NCI-H146 treated with DMSO at 0.1 percent for 48 hours (cell line): ENCODE measurements around the gene AMDHD2.
A peak's percentile ranks its signal among the peaks of the same experiment; 100 is the strongest.

Source experiments
- DNase-seq: peaks from one replicate; lab custom pipeline; 2025; ENCODE audit not compliant: unreplicated experiment; lab: John Stamatoyannopoulos, UW

The AMDHD2 gene

GRCh38 chr16:2498531-2499253 lies 21.5 kb upstream of the AMDHD2 start:
- DNase-seq = no peak

- no peak for DNase-seq
These were observed 20.7 kb upstream of the AMDHD2 start for GRCh38 chr16:2499454-2499853.

GRCh38 chr16:2499890-2500429 lies 20.2 kb upstream of the AMDHD2 start:
- no peak for DNase-seq

GRCh38 chr16:2500430-2500917 lies 19.7 kb upstream of the AMDHD2 start:
- no peak for DNase-seq

- peak; percentile 48 for DNase-seq
These were observed 19.0 kb upstream of the AMDHD2 start for GRCh38 chr16:2500918-2501750.

DNA sequence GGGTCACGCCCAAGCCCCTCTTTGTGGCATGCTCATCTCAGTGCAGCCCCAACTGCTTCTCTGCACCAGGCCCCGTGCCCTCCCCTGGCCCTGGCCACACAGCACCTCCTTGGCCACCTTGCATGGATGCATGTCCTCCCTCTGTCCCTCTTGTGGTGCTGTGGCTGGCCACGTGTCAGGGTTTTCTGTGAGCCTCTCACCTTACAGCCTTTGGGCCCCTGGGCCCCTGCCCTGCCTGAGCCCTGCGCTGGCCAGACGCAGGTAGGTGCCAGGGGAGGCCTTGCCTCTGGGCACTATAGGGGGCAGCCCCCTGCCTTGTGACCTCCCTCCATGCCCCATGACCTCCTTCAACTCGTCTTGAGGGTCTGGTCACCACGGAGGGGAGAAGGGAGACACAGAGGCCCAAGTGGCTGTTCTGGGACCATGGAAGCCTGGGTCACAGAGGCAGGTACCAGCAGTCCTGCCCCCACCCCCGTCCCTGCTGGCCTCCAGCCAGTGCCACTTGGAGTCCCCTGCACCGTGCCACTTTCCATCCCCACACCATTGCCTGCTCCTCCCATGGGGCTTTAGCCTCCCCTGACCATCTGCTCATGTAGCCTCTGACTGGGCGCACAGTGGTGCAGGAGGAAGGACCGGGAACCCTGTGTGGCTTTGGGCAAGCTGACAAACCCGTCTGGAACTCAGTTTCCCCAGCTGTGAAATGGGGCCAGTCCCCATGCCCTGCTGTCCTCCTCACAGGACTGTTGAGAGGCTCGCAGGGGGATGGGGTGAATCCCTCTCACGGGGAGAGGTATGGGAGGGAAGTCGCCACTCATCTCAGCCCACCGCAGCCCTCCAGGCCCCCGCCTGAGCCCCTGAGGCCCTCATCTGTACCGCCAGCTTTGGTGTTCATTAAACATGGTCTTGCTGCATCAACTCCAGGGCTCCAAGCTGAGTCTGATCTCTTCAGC lies 17.9 kb upstream of the AMDHD2 start:
- DNase-seq = no peak

DNA sequence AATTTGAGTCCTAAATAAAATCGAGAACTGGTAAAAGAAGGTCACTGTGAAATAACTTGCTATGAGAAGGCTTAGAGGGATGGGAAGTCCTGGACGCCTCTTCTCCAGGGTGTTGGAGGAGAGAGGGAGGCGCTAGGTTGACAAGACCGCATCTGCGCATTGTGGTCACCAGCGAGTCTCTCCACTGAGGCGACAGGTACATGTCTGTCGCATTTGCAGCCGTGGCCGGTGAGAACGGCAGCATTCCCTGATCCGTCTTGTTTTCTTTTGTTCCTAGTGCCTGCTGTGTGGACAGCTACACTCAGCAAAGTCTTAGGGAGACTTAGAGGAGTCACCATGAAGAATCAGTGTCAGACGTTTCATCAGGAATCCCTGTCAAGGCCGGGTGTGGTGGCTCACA lies 14.5 kb upstream of the AMDHD2 start:
- DNase-seq = no peak

DNA sequence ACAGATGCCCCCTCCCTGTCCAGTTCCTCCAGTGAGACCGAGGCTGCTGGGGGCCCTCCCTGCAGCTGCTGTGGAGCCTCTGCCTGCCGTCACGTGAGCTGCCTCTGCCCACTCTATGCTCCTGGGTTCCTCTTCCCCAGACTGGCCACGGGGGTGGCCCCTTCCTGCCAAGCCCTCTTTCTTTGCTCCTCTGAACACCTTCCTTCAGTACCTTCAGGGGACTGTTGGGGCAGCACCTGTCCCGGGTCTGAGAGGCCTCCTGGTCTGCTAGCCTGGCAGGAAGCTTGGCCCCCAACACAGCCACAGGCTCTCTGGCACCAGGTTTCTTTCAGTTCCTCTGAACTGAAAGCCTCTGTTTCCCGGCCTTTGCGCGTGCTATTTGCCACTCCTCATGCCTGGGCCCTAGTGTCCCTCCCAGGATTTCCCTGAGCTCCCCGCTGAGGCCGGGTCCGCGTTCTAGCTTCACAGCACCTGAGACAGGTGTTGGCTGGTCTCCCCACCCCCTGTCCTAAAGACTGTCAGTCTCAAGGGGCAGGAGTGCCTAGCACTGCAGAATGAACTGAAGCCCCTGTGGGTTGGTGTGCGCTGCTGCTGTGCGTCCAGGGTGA lies 13.0 kb upstream of the AMDHD2 start:
- no peak for DNase-seq

GRCh38 chr16:2507665-2508064 lies 12.5 kb upstream of the AMDHD2 start:
- DNase-seq = no peak

DNA sequence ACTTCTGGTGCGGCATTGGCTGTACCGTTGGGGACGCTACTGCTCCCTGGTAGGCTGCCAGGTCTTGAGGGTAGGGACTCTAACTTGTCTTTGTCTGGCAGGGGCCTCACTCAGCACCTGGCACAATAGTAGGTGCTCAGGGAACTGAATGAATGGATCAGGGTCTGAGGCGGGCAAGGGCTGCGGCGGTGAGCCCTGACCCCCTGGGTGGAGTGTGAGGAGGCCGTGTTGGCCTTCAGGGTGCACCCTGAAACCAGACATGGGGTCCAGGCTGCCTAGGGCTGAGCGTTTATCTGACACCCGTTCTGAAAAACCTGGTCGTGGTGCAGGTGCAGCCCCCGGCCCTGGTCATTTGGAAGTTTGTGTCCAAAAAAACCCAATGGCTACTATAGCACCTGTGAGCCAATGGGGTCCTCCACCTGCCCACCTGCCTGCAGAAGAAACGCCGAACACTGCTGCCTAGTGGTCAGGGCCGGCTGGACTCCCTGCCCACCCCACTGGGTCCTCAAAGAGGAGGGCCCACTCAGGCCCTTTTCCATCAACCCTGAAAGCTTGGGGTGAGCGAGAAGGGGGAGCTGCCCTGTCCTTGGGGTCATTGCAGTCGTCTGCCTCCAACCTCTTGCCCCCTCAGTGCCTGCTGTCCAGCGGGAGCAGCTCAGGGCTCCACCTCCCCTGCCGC lies 11.3 kb upstream of the AMDHD2 start:
- DNase-seq = no peak

GRCh38 chr16:2511128-2511800 lies 8.9 kb upstream of the AMDHD2 start:
- no peak for DNase-seq

DNA sequence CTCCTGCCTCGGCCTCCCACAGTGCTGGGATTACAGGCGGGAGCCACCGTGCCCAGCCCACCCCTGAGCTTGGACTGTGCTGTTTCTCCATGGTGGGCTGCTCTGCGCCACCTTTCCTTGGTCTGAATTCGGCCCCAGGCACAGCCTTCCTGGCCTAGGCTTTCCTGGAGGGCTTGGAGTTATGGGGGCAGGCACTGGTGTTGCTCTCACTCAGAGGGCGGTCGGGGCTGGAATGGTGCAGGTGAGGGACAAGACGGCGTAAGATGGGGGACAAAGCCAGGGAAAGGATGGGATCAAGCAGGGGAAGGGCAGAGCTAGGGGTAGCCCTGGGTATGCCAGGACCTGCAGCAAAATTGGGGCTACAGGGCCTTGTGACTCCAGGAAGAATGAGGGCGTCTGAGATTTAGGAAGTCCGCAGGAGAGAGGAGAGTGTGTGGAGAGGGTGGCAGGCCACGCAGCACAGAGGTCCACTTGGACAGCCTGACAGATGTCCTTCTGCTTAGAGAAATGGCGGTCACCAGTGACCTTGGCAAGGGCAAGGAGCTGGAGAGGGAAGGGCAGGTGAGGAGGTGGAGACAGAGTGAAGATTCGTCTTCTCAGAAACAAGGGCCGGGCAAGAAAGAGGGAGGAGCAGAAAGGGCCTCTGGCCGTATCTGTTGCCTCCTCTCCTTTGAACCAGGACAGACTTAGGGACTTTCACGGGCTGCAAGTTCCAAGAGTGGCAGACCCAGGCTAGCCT lies 8.0 kb upstream of the AMDHD2 start:
- DNase-seq = no peak

DNA sequence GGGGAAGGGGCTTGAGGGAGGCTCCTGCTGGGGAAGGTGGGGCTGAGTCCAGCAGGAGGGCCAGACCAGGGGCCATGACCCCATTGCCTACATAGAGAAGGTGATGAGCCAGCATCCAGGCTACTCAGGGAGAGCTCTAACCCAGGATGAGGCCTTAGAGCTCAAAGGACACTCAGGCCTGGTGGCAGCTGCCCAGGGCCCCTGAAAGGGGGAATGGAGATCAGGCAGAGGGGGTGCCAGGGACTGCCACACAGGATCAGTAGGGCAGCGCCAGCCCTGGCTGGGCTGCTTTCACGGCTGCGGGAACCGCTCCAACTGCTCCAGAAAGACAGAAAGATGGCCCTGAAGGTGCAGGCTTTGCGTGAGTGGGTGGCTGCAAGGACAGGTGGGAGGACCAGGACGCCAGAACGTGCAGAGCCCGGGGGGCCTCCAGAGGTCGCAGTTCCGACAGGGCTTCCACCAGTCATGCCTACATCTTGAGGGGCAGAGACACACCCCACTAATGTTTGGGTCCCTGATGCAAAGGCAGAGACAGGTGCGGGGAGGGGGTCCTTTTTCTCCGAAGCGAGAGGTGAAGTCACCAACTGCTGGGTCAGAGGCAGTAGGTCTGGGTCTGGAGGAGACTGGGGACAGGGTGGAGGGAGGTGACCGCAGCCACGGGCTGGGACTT lies 7.3 kb upstream of the AMDHD2 start:
- peak; percentile 65 for DNase-seq

- DNase-seq = peak; percentile 91
These were observed 6.5 kb upstream of the AMDHD2 start, which contains the start of gene ATP6V0C for GRCh38 chr16:2513405-2514332. TSS of gene ATP6V0C (plus strand) at chr16:2513952. CDS start at chr16:2514104, 152 bp downstream.

- no peak for DNase-seq
These were observed 5.6 kb upstream of the AMDHD2 start for GRCh38 chr16:2514333-2515179.
